GM23338 (cell line): ENCODE results near the gene YTHDF1. TPM values are rescaled to one million over a fixed set of nuclear protein-coding genes. Genes with fewer than 3 reads are reported as not detected.

Experiments used
- ATAC-seq: fragments of 200-7000 bp; cut with Tn5 transposase; 3 replicates; pipeline ENCODE4 v1.9.1; 2020
- DNase-seq: peaks from one replicate; pipeline ENCODE4 v3.0.0-alpha.2; 2015; ENCODE audit warnings: low spot score
- H2AFZ ChIP-seq: fragments of 200-600 bp; sonication (generic); 2 replicates; pipeline ENCODE4 v1.8.0; 2016; ENCODE audit warnings: antibody characterized with exemption, mild to moderate bottlenecking, moderate library complexity
- H3F3A ChIP-seq: fragments of 200-600 bp; sonication (generic); replicated peaks from 2 replicates; pipeline ENCODE4 v1.8.0; 2017; ENCODE audit warnings: antibody characterized with exemption, mixed run types, low read depth
- H3K27ac ChIP-seq: fragments of 200-600 bp; sonication (generic); 2 replicates; pipeline ENCODE4 v1.6.1; 2016; ENCODE audit warnings: low read depth
- H3K27me3 ChIP-seq: fragments of 200-600 bp; sonication (generic); 2 replicates; pipeline ENCODE4 v1.8.0; 2016; ENCODE audit warnings: mild to moderate bottlenecking, mixed run types, moderate library complexity; ENCODE audit not compliant: insufficient read depth
- H3K36me3 ChIP-seq: fragments of 200-600 bp; sonication (generic); 2 replicates; pipeline ENCODE4 v1.8.0; 2016; ENCODE audit warnings: mild to moderate bottlenecking; ENCODE audit not compliant: insufficient read depth
- H3K4me1 ChIP-seq: fragments of 200-600 bp; sonication (generic); 2 replicates; pipeline ENCODE4 v1.8.0; 2016; ENCODE audit warnings: mild to moderate bottlenecking, moderate library complexity; ENCODE audit not compliant: insufficient read depth
- H3K4me2 ChIP-seq: fragments of 200-600 bp; sonication (generic); 2 replicates; pipeline ENCODE4 v1.7.1; 2017; ENCODE audit warnings: mixed run types
- H3K4me3 ChIP-seq: fragments of 200-600 bp; sonication (generic); 2 replicates; pipeline ENCODE4 v1.6.1; 2016; ENCODE audit warnings: mixed run types
- H3K79me2 ChIP-seq: fragments of 200-600 bp; sonication (generic); replicated peaks from 2 replicates; pipeline ENCODE4 v1.8.0; 2017; ENCODE audit warnings: mild to moderate bottlenecking; ENCODE audit not compliant: insufficient read depth
- H3K9me2 ChIP-seq: fragments of 200-600 bp; sonication (generic); 2 replicates; pipeline ENCODE4 v1.8.0; 2017; ENCODE audit not compliant: insufficient read depth
- H4K20me1 ChIP-seq: fragments of 200-600 bp; sonication (generic); replicated peaks from 2 replicates; pipeline ENCODE4 v1.8.0; 2017; ENCODE audit warnings: mild to moderate bottlenecking; ENCODE audit not compliant: insufficient read depth
- H3K27ac Mint-ChIP-seq: 2 replicates; pipeline ENCODE4 v1.8.0; 2020; ENCODE audit warnings: inconsistent platforms, mild to moderate bottlenecking, moderate library complexity, mixed read lengths
- H3K27me3 Mint-ChIP-seq: 3 replicates; pipeline ENCODE4 v1.8.0; 2022; ENCODE audit warnings: low read depth, mild to moderate bottlenecking, moderate library complexity, mixed read lengths, inconsistent platforms; ENCODE audit not compliant: insufficient read depth, poor library complexity
- H3K36me3 Mint-ChIP-seq: 3 replicates; pipeline ENCODE4 v1.8.0; 2021; ENCODE audit warnings: low read depth, mild to moderate bottlenecking, inconsistent platforms, moderate library complexity, mixed read lengths
- H3K4me1 Mint-ChIP-seq: 3 replicates; pipeline ENCODE4 v1.8.0; 2020; ENCODE audit warnings: mild to moderate bottlenecking, inconsistent platforms, mixed read lengths
- H3K4me3 Mint-ChIP-seq: 3 replicates; pipeline ENCODE4 v1.8.0; 2021; ENCODE audit warnings: moderate library complexity, mild to moderate bottlenecking, inconsistent platforms, mixed read lengths
- H3K9me3 Mint-ChIP-seq: 3 replicates; pipeline ENCODE4 v1.8.0; 2020; ENCODE audit warnings: moderate library complexity, mild to moderate bottlenecking, inconsistent platforms, mixed read lengths
- CREB1 ChIP-seq: fragments of 250-450 bp; sonication (Bioruptor Pico); IDR thresholded peaks from 2 replicates; pipeline ENCODE4 v1.5.0; 2020; ENCODE audit warnings: low read depth, mild to moderate bottlenecking, moderate library complexity
- ETS1 ChIP-seq: IDR thresholded peaks from 2 replicates; pipeline ENCODE4 v1.6.1; 2016; ENCODE audit warnings: antibody characterized with exemption
- EZH2 ChIP-seq: fragments of 200-600 bp; sonication (generic); IDR thresholded peaks from one replicate; pipeline ENCODE4 v1.8.0; 2017; ENCODE audit warnings: antibody characterized with exemption, mild to moderate bottlenecking, low read depth; ENCODE audit not compliant: unreplicated experiment
- EZH2phosphoT487 ChIP-seq: fragments of 200-600 bp; sonication (generic); IDR thresholded peaks from one replicate; pipeline ENCODE4 v1.8.1; 2018; ENCODE audit warnings: antibody characterized with exemption; ENCODE audit not compliant: unreplicated experiment
- JUNB ChIP-seq: IDR thresholded peaks from one replicate; pipeline ENCODE4 v1.6.1; 2016; ENCODE audit warnings: antibody characterized with exemption; ENCODE audit not compliant: unreplicated experiment
- NANOG ChIP-seq: IDR thresholded peaks from 2 replicates; pipeline ENCODE4 v1.6.1; 2016; ENCODE audit warnings: antibody characterized with exemption, borderline replicate concordance
- POLR2AphosphoS5 ChIP-seq: IDR thresholded peaks from 2 replicates; pipeline ENCODE4 v1.6.1; 2016; ENCODE audit warnings: antibody characterized with exemption, low read depth
- STAT1 ChIP-seq: IDR thresholded peaks from one replicate; pipeline ENCODE4 v1.6.1; 2016; ENCODE audit warnings: antibody characterized with exemption; ENCODE audit not compliant: unreplicated experiment
- ZNF114 ChIP-seq: fragments of 250-450 bp; sonication (Bioruptor Pico); IDR thresholded peaks from 2 replicates; pipeline ENCODE4 v1.5.0; 2020; ENCODE audit warnings: mild to moderate bottlenecking, moderate library complexity
- ZNF331 ChIP-seq: fragments of 250-450 bp; sonication (Bioruptor Pico); IDR thresholded peaks from 2 replicates; pipeline ENCODE4 v1.5.0; 2020; ENCODE audit warnings: low read depth, mild to moderate bottlenecking, moderate library complexity
- ZNF462 ChIP-seq: fragments of 250-450 bp; sonication (Bioruptor Pico); IDR thresholded peaks from 2 replicates; pipeline ENCODE4 v1.5.0; 2020; ENCODE audit warnings: mild to moderate bottlenecking, moderate library complexity
- polyA plus RNA-seq: library from polyadenylated mRNA; unstranded; fragments of >200 nt; fragmentation: Nextera tagmentation; extraction: Ambion mirVana; gene quantifications from 2 replicates; pipeline ENCODE4 v1.2.1, GENCODE V29; 2016
- total RNA-seq: library from RNA; depleted of rRNA; stranded (reverse); fragments of >200 nt; shearing (Covaris generic); gene quantifications from 2 replicates; pipeline ENCODE4 v1.2.3, GENCODE V29; 2014
- TF ChIP-seq, protein P1 (sequence below): IDR thresholded peaks from one replicate; pipeline ENCODE4 v1.6.1; 2018; ENCODE audit warnings: antibody characterized with exemption; ENCODE audit not compliant: unreplicated experiment

YTHDF1 gene
- total and polyA plus RNA-seq, 2 experiments from 2014 or later: 30.9 to 64.3 TPM

DNA sequence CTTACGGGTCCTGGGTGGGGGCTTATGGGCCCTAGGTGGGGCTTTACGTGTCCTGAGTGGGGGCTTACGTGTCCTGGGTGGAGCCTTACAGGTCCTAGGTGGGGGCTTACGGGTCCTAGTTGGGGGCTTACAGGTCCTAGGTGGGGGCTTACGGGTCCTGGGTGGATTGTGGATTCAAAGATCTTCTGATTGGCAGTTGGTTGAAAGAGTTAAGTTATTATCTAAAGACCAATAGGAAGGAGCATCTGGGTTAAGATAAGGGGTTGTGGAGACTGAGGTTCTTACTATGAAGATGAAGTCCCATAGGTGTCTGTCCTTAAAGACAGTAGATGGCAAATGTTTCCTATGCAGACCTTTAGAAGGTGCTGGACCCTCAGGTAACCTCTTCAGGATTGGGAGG lies 11.3 kb upstream of the YTHDF1 start:
- 0 out of 2 replicates have a peak, but pooled peaks cover 3% of the 10 kb centered on the region for H3K27me3 ChIP-seq
- peaks cover 29% of the 10 kb centered on the region for H3K4me1 ChIP-seq
- no peak overlapping the region for H3K27ac Mint-ChIP-seq
- H3K4me3 ChIP-seq: no peak overlapping the region
- no peaks in the 10 kb centered on the region for H3K36me3 ChIP-seq
- H4K20me1 ChIP-seq: no peaks in the 10 kb centered on the region
- peaks cover 32% of the 10 kb centered on the region for H3K27me3 Mint-ChIP-seq
- no peaks in the 10 kb centered on the region; the same call in 2 of the 3 replicates for H3K9me3 Mint-ChIP-seq
- no peak overlapping the region for H3K27ac ChIP-seq
- no peak overlapping the region for H2AFZ ChIP-seq
- no peaks in the 10 kb centered on the region for H3K36me3 Mint-ChIP-seq
- no peak for DNase-seq
- TF ChIP-seq ZNF331 (CRISPR knock-in tag): no peak
- no peak for TF ChIP-seq ZNF462 (CRISPR knock-in tag)
- TF ChIP-seq, protein P1, sequence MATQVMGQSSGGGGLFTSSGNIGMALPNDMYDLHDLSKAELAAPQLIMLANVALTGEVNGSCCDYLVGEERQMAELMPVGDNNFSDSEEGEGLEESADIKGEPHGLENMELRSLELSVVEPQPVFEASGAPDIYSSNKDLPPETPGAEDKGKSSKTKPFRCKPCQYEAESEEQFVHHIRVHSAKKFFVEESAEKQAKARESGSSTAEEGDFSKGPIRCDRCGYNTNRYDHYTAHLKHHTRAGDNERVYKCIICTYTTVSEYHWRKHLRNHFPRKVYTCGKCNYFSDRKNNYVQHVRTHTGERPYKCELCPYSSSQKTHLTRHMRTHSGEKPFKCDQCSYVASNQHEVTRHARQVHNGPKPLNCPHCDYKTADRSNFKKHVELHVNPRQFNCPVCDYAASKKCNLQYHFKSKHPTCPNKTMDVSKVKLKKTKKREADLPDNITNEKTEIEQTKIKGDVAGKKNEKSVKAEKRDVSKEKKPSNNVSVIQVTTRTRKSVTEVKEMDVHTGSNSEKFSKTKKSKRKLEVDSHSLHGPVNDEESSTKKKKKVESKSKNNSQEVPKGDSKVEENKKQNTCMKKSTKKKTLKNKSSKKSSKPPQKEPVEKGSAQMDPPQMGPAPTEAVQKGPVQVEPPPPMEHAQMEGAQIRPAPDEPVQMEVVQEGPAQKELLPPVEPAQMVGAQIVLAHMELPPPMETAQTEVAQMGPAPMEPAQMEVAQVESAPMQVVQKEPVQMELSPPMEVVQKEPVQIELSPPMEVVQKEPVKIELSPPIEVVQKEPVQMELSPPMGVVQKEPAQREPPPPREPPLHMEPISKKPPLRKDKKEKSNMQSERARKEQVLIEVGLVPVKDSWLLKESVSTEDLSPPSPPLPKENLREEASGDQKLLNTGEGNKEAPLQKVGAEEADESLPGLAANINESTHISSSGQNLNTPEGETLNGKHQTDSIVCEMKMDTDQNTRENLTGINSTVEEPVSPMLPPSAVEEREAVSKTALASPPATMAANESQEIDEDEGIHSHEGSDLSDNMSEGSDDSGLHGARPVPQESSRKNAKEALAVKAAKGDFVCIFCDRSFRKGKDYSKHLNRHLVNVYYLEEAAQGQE: no peak
- TF ChIP-seq NANOG: no peak
- TF ChIP-seq POLR2AphosphoS5: no peak
- TF ChIP-seq CREB1 (CRISPR knock-in tag): no peak
- no peak for TF ChIP-seq JUNB
- TF ChIP-seq STAT1: no peak
- no peak for TF ChIP-seq EZH2phosphoT487
- TF ChIP-seq EZH2: no peak
- no peak for TF ChIP-seq ETS1
- no peak for TF ChIP-seq ZNF114
- H3K4me2 ChIP-seq: no peak overlapping the region
- no peaks in the 10 kb centered on the region for H3K79me2 ChIP-seq
- H3K4me3 Mint-ChIP-seq: no peak overlapping the region
- ATAC-seq: no peak
- H3K9me2 ChIP-seq: no peaks in the 10 kb centered on the region
- peaks cover 7% of the 10 kb centered on the region for H3F3A ChIP-seq
- peaks cover 59% of the 10 kb centered on the region for H3K4me1 Mint-ChIP-seq
